Fibroblast of lung (primary cell): ENCODE measurements around the gene MAP3K15.

Source experiments
- CTCF ChIP-seq, 2 donors: IDR thresholded peaks in 1 of 2; conservative IDR thresholded peaks in 1 of 2; 1 replicate in 1 of 2; 2 replicates in 1 of 2; pipeline ENCODE4 v1.5.1; 2011 to 2012; ENCODE audit warnings: low read length in 2 of 2, control low read depth in 1 of 2, inconsistent platforms in 1 of 2, low read depth in 1 of 2, mild to moderate bottlenecking in 1 of 2
- EZH2 ChIP-seq: IDR thresholded peaks from 2 replicates; pipeline ENCODE4 v1.5.1; 2012; ENCODE audit warnings: low read length, control low read depth, mild to moderate bottlenecking; ENCODE audit errors: missing control alignments

DNA sequence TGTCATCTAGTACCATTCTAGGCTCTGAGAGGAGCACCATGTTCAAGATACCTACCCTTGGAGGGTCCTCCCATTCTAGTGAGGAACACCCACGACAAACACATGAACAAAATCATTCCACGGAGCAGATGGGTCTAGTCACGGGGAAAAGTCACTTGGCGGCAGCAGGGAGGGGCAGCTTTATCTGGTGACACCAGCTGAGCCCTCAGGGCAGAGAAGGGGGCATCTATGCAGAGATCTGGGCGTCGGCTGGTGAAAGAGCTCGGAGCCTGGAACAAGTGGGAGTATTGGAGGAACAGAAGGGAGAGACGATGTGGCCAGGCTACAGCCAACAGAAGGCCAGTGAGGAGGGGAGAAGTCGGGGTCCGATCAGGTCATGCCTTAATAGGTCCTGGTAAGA is 183.5 kb downstream of the MAP3K15 start:
- TF ChIP-seq EZH2 (no peak), CTCF (conservative IDR thresholded peaks at IDR 0.05 in 1 of 2, IDR thresholded peaks at IDR 0.05 in 1 of 2; ENCODE audit: low read depth in 1 of 2, low read length in 2 of 2) (no peak)
